Measurements from ENCODE around the gene R3HCC1L. TPM values are rescaled to one million over a fixed set of nuclear protein-coding genes. Genes with fewer than 3 reads are reported as not detected.

Gene R3HCC1L
- total and polyA plus RNA-seq, 9 of the 15 experiments (the other 6 are each of a cell fraction or from before 2014, with no cell fraction given): 9.1 to 17.8 (median 12.6) TPM

- no peaks in the 10 kb centered on the region for H4K20me1 ChIP-seq (replicated peaks; ENCODE audit: control insufficient read depth, insufficient read depth, low read length)
- no peak overlapping the region for H3K27ac ChIP-seq (ENCODE audit: extremely low read depth, low read depth, low read length)
- intact Hi-C loops (cut with micrococcal nuclease) (no loop called here), in situ Hi-C loops (cut with MboI) (no loop called here)
- FAIRE-seq: no peak
- no peak overlapping the region for H3K4me2 ChIP-seq (ENCODE audit: insufficient read depth, low read length)
- H3K27me3 ChIP-seq (ENCODE audit: control insufficient read depth in 2 of 2, insufficient read depth in 2 of 2, low read length in 2 of 2): peaks cover 2 to 27% of the 10 kb centered on the region in 2 experiments; a peak in 4 of 5 replicates
- H3K4me3 ChIP-seq: no peak overlapping the region
- H3K36me3 ChIP-seq (ENCODE audit: control insufficient read depth, insufficient read depth, low read length): no peaks in the 10 kb centered on the region
- H3K9ac ChIP-seq (ENCODE audit: insufficient read depth in 1 of 2, low read depth in 2 of 2, low read length in 2 of 2): no peak overlapping the region
- ATAC-seq: no peak
- no peaks in the 10 kb centered on the region for H3K79me2 ChIP-seq (ENCODE audit: control insufficient read depth, insufficient read depth, low read length)
- DNase-seq (ENCODE audit: extremely low read depth in 1 of 4, low spot score in 3 of 4): no peak
- TF ChIP-seq HDGF (IDR thresholded peaks at IDR 0.05): no peak
- BruUV-seq (replicated peaks): no TSS peak
- H3K4me1 ChIP-seq (replicated peaks in 1 of 2; ENCODE audit: control insufficient read depth in 2 of 2, insufficient read depth in 2 of 2, low read length in 2 of 2): no peaks in the 10 kb centered on the region
- ChIA-PET CTCF (ENCODE audit: low intra/inter-chr PET ratio) (no interaction called here), POLR2A (no interaction called here)
- 2% methylated on average over 3 of the region's 3 CpGs for WGBS (ENCODE audit: insufficient coverage, low coverage, missing lambda C conversion rate)
- H2AFZ ChIP-seq (ENCODE audit: low read depth, low read length): no peak overlapping the region
- H3K9me1 ChIP-seq (ENCODE audit: control insufficient read depth, insufficient read depth, low read length): no peaks in the 10 kb centered on the region
- H3K9me3 ChIP-seq (replicated peaks; ENCODE audit: control insufficient read depth, insufficient read depth, low read depth, low read length): no peaks in the 10 kb centered on the region
These were observed 34.0 kb upstream of the R3HCC1L start for GRCh38 chr10:98100476-98100875.

- Histone ChIP-seq H3K27me3 (ENCODE audit: control insufficient read depth in 2 of 2, insufficient read depth in 2 of 2, low read length in 2 of 2) (peaks cover 0 to 24% of the 10 kb centered on the region in 2 experiments; a peak in 3 of 5 replicates), H3K4me1 (replicated peaks in 1 of 2; ENCODE audit: control insufficient read depth in 2 of 2, insufficient read depth in 2 of 2, low read length in 2 of 2) (no peaks in the 10 kb centered on the region), H3K79me2 (ENCODE audit: control insufficient read depth, insufficient read depth, low read length) (no peaks in the 10 kb centered on the region), H3K9ac (ENCODE audit: insufficient read depth in 1 of 2, low read depth in 2 of 2, low read length in 2 of 2) (no peak overlapping the region), H3K4me2 (ENCODE audit: insufficient read depth, low read length) (no peak overlapping the region), H3K36me3 (ENCODE audit: control insufficient read depth, insufficient read depth, low read length) (no peaks in the 10 kb centered on the region), H2AFZ (ENCODE audit: low read depth, low read length) (no peak overlapping the region), H4K20me1 (replicated peaks; ENCODE audit: control insufficient read depth, insufficient read depth, low read length) (no peaks in the 10 kb centered on the region), H3K9me3 (replicated peaks; ENCODE audit: control insufficient read depth, insufficient read depth, low read depth, low read length) (no peaks in the 10 kb centered on the region), H3K4me3 (no peak overlapping the region), H3K9me1 (ENCODE audit: control insufficient read depth, insufficient read depth, low read length) (no peaks in the 10 kb centered on the region), H3K27ac (ENCODE audit: extremely low read depth, low read depth, low read length) (no peak overlapping the region)
- intact Hi-C loops (cut with micrococcal nuclease) (no loop called here), in situ Hi-C loops (cut with MboI) (no loop called here)
- BruUV-seq (replicated peaks): no TSS peak
- WGBS (ENCODE audit: insufficient coverage, low coverage, missing lambda C conversion rate): 0% methylated on average over 2 of the region's 2 CpGs
- ChIA-PET POLR2A (no interaction called here), CTCF (ENCODE audit: low intra/inter-chr PET ratio) (no interaction called here)
- FAIRE-seq (no peak), ATAC-seq (no peak), DNase-seq (ENCODE audit: extremely low read depth in 1 of 4, low spot score in 3 of 4) (no peak)
- no peak for TF ChIP-seq TRIM28 (IDR thresholded peaks at IDR 0.05)
These were observed 33.1 kb upstream of the R3HCC1L start for GRCh38 chr10:98101366-98101765.
